GM19193 (cell line): ENCODE measurements around the gene RPS16.

Experiments used
- POLR2A ChIP-seq: IDR thresholded peaks from 4 replicates; pipeline ENCODE4 v1.6.1; 2011; ENCODE audit not compliant: insufficient read depth, insufficient read length; ENCODE audit errors: extremely low read depth

RPS16 gene

DNA sequence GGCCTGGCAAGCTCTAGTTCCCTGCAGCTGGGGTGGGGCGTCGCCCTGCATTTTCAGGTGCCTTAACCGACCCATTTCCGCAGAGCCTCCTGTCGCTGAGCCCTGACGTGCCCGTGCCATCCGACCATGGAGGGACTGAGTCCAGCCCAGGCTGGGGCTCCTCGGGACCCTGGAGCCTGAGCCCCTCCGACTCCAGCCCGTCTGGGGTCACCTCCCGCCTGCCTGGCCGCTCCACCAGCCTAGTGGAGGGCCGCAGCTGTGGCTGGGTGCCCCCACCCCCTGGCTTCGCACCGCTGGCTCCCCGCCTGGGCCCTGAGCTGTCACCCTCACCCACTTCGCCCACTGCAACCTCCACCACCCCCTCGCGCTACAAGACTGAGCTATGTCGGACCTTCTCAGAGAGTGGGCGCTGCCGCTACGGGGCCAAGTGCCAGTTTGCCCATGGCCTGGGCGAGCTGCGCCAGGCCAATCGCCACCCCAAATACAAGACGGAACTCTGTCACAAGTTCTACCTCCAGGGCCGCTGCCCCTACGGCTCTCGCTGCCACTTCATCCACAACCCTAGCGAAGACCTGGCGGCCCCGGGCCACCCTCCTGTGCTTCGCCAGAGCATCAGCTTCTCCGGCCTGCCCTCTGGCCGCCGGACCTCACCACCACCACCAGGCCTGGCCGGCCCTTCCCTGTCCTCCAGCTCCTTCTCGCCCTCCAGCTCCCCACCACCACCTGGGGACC, 27.9 kb downstream of the RPS16 start:
- TF ChIP-seq POLR2A = no peak

GRCh38 chr19:39407410-39407659, 28.4 kb downstream of the RPS16 start:
- no peak for TF ChIP-seq POLR2A

- TF ChIP-seq POLR2A = peak; percentile 100
Measured at GRCh38 chr19:39406656-39407409, 28.9 kb downstream of the RPS16 start, which contains the start of gene ZFP36. Gene ZFP36, plus strand, starts transcription at chr19:39406847. Its CDS starts 58 bp downstream, at chr19:39406905.

GRCh38 chr19:39405958-39406655, 29.6 kb downstream of the RPS16 start:
- TF ChIP-seq POLR2A = no peak

- no peak for TF ChIP-seq POLR2A
Measured at GRCh38 chr19:39405261-39405957, 30.3 kb downstream of the RPS16 start.

GRCh38 chr19:39403331-39404312, 32.1 kb downstream of the RPS16 start:
- peak; percentile 65 for TF ChIP-seq POLR2A

DNA sequence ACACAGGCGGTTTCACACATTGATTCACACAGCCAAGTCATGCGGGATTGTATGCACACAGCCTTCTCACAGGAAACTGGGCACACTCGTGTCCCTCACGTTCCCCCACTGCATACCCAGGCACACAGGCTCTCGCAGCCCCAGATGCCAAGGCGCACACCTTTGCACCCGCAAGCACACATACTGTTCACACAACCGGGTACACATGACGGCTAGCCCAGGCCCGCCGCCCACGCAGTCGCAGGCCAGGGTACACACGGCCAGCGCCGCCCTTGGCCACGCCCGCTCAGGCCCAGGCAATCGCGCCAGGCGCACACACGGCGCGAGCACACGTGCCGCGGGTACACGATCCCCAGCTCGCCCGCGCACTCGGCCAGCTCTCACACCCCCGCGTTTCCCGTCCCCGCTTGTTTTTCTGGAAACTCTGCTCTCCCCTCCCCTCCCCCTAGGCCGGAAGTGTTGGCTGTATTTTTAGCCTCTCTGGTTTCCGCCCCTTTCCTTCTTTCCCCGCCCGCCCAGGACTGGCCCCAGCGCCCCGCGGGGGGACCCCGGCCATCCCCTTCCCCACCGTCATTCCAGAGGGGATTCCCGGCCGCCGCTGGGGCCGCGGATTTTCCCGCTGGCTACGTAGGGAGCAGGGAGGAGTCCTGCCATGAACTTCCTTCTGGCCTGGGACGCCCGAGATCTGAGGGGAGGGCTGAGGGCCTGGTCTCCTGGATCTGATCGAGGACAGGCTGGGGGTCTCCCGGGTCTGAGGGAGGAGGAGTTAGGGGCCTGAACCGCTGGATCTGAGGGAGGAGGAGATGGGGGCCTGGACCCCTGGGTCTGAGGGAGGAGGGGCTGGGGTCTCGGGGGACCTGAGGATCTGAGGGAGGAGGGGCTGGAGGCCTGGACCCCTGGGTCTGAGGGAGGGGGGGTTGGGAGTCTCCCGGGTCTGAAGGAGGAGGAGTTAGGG, 33.1 kb downstream of the RPS16 start:
- TF ChIP-seq POLR2A = peak; percentile 71

- peak; percentile 52 for TF ChIP-seq POLR2A
Measured at GRCh38 chr19:39401549-39402345, 34.0 kb downstream of the RPS16 start.

DNA sequence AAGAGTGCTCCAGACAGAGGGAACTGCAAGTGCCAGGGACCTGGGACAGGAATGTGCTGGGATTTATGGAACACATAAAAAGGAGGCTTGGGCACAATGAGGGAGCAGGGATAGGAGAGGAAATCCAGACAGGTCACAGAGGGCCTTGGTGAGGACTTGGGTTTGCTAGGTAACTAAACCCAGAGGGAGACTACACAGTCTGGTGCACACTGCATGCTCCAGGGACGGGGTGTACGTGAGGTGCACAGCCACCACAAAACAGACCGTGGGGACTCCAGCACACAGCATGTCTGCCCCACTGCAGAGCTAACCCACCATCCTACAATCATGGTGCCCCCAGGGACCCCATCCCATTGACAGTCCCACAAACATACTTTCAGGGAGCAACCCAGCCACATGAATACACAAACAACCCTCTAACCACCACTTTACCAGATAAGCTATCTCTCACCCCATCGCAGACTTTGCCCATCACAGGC, 34.6 kb downstream of the RPS16 start:
- no peak for TF ChIP-seq POLR2A

DNA sequence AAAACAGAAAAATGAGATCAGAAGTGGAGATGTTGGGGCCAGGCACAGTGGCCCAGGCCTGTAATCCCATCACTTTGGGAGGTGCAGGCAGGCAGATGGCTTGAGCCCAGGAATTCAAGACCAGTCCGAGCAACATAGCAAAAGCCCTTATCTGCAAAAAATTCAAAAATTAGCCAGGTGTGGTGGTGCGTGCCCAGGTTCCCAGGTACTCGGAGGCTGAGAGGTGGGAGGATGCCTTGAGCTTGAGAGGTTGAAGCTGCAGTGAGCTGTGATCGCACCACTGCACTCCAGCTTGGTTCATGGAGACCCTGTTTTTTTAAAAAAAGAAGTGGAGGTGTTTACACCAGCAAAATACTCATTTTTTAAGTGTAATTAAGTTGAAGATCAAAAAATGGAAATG, 35.7 kb downstream of the RPS16 start:
- TF ChIP-seq POLR2A = no peak

GRCh38 chr19:39399668-39400050, 36.1 kb downstream of the RPS16 start:
- no peak for TF ChIP-seq POLR2A

DNA sequence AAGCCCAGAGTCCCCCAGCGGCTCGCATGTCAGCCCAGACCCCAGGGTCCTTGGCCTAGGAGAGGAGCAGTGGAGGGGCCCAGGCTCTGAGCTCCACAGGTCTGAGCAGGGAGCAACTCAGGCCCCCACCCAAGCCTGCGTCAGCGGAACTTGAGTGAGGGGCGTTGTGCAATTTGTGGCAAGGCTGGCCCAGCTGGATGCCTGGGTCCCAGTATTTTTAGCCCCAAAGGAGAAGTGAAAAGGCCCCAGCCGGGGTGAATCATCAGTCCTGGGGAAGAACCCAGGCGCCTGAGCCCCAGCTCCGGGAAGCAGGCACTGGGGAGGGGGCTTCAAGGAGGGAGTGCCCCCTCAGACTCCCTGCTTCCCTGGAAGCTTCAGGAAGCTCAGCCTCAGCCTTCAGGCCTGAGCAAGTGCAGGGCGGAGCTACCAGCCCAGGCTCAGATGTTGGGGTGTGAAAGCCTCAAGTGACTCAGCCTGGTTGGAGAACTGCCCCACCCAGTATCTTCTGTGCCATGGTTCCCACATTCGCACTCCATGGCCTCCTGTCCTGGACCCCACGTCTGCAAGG, 37.4 kb downstream of the RPS16 start:
- no peak for TF ChIP-seq POLR2A
